ENCODE data around the gene P4HB.

P4HB gene

DNA sequence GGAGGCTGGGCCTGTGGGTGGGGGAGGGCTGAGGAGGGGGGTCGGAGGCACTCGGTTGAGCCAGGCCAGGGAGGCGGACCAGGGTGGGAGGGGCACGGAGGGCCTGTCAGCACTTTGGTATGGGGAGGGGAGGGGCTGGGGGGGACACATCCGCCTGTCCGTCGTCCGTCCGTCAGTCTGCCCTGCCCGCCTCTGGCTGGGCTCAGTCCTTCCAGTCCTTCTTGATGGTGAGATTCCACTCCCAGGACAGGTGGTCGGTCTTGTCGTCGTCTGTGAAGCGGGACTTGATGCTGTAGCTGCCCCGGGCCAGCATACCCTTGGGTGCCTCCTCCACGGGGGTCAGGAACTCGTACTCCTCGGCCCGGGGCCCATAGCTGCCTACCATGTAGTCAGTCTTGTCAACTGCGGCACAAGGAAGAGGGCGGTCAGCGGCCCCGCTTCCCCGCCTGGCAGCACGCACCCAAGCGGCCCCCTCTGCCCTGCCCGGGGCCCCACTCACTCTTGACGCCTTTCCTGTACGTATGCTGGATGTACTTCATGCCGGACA lies 8.4 kb upstream of the P4HB start:
- DNase-seq: peak in 1 of 2 experiments; percentile 32
- TF ChIP-seq GATA1 (IDR thresholded peaks at IDR 0.05; ENCODE audit: low read depth, low read length) (no peak), POLR2A (IDR thresholded peaks at IDR 0.05; ENCODE audit: low read length) (no peak)

DNA sequence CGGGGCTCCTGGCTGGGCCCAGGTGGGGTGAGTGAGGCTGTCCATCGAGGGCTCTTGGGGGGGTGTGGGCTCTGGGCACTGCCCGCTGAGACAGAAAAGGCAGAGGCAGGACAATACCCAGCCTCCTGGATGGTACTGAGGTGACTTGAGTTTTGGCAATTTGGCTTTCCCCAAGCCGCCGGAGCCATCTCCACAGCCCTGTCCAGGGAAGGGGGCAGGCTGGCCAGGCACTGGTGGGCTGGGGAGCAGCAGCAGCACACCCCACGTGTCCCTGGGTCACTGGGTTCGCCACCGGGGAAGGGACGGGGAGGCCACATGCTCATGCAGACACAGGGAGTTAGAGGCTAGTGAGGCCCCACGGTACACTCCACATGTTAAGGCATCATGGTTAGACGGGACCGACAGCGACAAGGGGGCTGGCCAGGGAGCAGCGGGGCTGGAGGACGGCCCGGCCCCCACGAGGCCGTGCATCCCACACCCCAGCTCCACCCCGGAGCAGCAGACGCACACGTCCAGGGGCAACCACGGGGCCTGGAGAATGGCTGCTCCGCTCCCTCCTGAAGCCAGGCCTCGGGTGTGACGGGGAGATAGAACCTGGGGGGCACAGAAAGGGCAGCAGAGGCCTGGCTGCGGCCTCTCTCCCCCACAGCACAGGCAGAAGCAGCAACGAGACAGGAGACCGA lies 7.8 kb upstream of the P4HB start:
- TF ChIP-seq GATA1 (IDR thresholded peaks at IDR 0.05; ENCODE audit: low read depth, low read length) (no peak), POLR2A (IDR thresholded peaks at IDR 0.05; ENCODE audit: low read length) (no peak)
- no peak for DNase-seq

DNA sequence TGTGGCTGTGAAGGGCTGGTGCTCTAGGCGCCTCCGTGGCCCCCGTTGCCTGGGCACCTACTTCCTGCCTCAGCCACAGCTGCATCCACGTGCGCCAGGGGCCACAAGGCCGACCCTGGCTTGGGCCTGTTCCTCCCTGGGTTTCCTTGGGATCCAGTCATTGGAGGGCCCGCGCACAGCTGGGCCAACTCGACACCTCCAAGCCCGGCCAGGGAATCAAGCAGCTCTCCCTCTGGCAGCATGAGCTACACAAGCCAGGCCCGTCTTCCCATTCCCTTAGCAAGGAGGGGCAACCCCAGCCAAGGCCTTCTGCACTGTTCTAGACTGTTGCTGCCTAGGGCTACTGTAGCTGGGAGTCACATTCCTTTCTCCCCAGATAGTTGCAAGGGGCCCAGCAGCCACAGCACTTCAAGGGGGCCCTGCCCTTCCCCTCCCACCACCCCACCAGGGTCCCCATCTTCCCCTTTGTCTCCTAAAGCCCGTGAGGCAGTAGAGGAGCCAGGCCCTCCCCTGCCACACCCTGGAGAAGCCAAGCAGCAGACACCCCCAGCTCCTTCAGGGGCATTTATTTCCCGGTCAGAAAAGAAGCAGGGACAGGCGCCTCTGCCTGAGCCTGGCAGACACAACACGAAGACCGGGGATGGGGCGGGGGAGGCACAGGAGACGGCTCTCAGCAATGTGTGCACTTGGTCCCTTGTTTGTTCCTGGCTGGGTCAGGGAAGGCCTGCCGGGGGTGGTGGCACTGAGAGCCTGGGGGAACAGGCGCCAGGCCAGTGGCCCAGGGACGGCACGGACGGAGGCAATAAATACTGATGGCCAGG lies 7.0 kb upstream of the P4HB start:
- DNase-seq: no peak
- TF ChIP-seq GATA1 (IDR thresholded peaks at IDR 0.05; ENCODE audit: low read depth, low read length) (no peak), POLR2A (IDR thresholded peaks at IDR 0.05; ENCODE audit: low read length) (peak; percentile 58)

- DNase-seq: peak in 1 of 2 experiments; percentile 38
- TF ChIP-seq POLR2A (IDR thresholded peaks at IDR 0.05; ENCODE audit: low read length): no peak
- no peak for TF ChIP-seq GATA1 (IDR thresholded peaks at IDR 0.05; ENCODE audit: low read depth, low read length)
Measured at GRCh38 chr17:81866440-81867169, 6.3 kb upstream of the P4HB start.

- no peak for DNase-seq
- TF ChIP-seq POLR2A (IDR thresholded peaks at IDR 0.05; ENCODE audit: low read length) (no peak), GATA1 (IDR thresholded peaks at IDR 0.05; ENCODE audit: low read depth, low read length) (no peak)
Measured at GRCh38 chr17:81865733-81866439, 5.6 kb upstream of the P4HB start.

GRCh38 chr17:81865358-81865732 lies 5.0 kb upstream of the P4HB start:
- no peak for DNase-seq
- no peak for TF ChIP-seq GATA1 (IDR thresholded peaks at IDR 0.05; ENCODE audit: low read depth, low read length)
- no peak for TF ChIP-seq POLR2A (IDR thresholded peaks at IDR 0.05; ENCODE audit: low read length)

DNA sequence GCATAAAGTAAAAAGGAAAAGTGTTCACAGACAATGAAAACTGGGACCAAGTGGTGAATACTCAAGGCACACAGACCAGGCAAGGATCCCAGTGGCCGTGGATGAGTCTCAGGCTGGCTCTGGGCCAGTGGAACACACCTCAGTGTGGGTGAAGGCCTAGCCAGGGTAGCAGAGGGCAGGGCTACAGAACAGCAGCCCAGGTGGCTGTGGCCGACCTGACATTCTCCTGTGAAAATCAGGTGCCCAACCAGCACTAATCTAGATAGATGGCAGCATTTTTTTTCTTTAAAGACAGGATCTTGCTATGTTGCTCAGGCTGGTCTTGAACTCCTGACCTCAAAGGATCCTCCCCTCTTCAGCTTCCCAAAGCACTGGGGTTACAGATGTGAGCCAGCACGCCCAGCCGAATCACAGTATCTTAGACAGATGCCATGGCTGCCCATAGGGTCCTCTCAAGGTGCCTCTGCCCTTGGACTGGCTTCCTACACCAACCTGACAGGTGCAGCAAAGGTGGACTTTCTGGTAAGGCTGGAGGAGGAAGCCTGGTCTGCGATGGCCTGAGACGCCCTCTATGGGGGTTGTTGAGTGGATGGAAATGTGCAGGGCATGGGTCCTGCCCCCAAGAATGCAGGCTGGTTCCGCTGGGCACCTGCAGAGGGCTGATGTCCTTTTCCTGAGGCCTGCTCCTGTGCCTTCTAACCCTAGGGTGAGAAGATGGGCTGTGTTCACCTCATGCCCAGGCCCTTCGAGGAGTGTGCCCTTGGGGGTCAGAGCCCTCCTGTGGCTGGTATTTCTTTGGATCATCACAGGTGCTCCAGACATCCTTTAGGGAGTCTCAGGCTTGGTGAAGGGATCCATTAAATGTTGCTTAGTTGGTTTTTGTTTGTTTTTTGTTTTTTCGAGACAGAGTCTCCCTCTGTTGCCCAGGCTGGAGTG lies 3.8 kb upstream of the P4HB start:
- DNase-seq: no peak
- TF ChIP-seq GATA1 (IDR thresholded peaks at IDR 0.05; ENCODE audit: low read depth, low read length) (no peak), POLR2A (IDR thresholded peaks at IDR 0.05; ENCODE audit: low read length) (peak; percentile 19)

- TF ChIP-seq POLR2A (IDR thresholded peaks at IDR 0.05; ENCODE audit: low read length): no peak
- no peak for TF ChIP-seq GATA1 (IDR thresholded peaks at IDR 0.05; ENCODE audit: low read depth, low read length)
- DNase-seq: no peak
Measured at GRCh38 chr17:81863123-81863675, 2.9 kb upstream of the P4HB start.

- DNase-seq: peak; percentile 100
- peak; percentile 84 for TF ChIP-seq POLR2A (IDR thresholded peaks at IDR 0.05; ENCODE audit: low read length)
- TF ChIP-seq GATA1 (IDR thresholded peaks at IDR 0.05; ENCODE audit: low read depth, low read length): no peak
Measured at GRCh38 chr17:81860756-81861568, 627 bp upstream of the P4HB start.

GRCh38 chr17:81858967-81859905 lies 1.1 kb downstream of the P4HB start:
- TF ChIP-seq POLR2A (IDR thresholded peaks at IDR 0.05; ENCODE audit: low read length) (peak; percentile 22), GATA1 (IDR thresholded peaks at IDR 0.05; ENCODE audit: low read depth, low read length) (no peak)
- DNase-seq: peak; percentile 76 to 83
